GM13977 (cell line): ENCODE measurements around the gene ABHD17B.
"Not testable (repeated sequence)": the region's sequence is repeated elsewhere in the genome, so short reads cannot be mapped to it uniquely, and the experiment has no call there.

Experiments
- DNase-seq: peaks from one replicate; pipeline ENCODE4 v3.0.0; 2012; ENCODE audit warnings: low spot score
- CTCF ChIP-seq: IDR thresholded peaks from 2 replicates; pipeline ENCODE4 v1.5.1; 2012; ENCODE audit warnings: mild to moderate bottlenecking, control low read depth; ENCODE audit not compliant: insufficient read depth; ENCODE audit errors: extremely low read depth, missing control alignments
- in situ Hi-C: fragments of 300-500 bp; cut with MboI; formaldehyde crosslinking; loops from one replicate; pipeline ENCODE4 v1.12.0; 2022; ENCODE audit warnings: low sequenced_read_pairs, low pct_unique_long_range_greater_than_20kb, mixed read lengths, inconsistent platforms; ENCODE audit not compliant: unreplicated experiment

The ABHD17B gene

DNA sequence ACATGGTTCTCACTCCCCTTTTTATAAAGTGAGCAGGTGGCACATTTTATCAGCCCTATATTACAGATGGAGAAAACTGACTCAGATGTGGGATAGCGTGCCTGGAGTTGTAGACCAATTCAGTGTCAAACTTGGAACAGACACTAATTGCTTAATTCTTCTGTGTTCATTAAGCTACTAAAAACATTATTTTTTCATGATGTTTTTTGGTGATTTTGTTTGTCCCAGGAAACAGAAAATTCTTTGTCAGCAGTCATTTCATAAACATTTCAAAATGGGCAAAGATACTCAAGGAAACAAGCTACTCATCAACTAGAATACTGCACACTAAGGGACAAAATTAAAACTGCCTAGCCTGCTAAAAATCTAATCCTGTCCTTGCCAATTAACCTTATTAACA lies 2.2 kb downstream of the ABHD17B start:
- DNase-seq, result no peak
- no peak for TF ChIP-seq CTCF
- in situ Hi-C loops, result no loop called here

GRCh38 chr9:71904076-71904475 lies 6.9 kb downstream of the ABHD17B start:
- in situ Hi-C loops, result no loop called here
- DNase-seq, result no peak

GRCh38 chr9:71901695-71902597 lies 9.0 kb downstream of the ABHD17B start:
- no peak for DNase-seq
- in situ Hi-C loops, result no loop called here
- peak; percentile 26 for TF ChIP-seq CTCF

More at GRCh38 chr9:71904076-71904475, 6.9 kb downstream of the ABHD17B start:
- no peak for TF ChIP-seq CTCF

- DNase-seq, in situ Hi-C loops: not testable (repeated sequence)
Observed at GRCh38 chr9:71898756-71899155, 12.2 kb downstream of the ABHD17B start.

DNA sequence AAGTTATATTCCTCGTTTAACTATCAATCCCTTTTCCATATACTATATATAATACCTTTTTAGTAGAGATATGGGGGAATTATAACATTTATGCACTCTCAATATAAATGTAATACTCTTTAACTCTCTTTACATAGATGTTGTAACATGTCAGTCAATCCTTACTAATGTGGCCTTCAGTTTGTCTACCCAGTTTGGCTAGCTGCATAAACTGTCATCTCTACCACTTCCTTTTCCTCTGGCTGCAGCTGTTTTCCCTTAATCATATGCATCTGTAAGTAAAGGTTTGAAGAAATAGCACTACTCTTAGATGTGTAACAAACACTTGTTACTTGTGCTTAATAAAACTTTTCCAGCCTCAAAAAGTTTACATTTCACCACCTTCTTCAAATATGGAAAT lies 13.4 kb downstream of the ABHD17B start:
- no peak for TF ChIP-seq CTCF
- in situ Hi-C loops, result no loop called here
- no peak for DNase-seq

DNA sequence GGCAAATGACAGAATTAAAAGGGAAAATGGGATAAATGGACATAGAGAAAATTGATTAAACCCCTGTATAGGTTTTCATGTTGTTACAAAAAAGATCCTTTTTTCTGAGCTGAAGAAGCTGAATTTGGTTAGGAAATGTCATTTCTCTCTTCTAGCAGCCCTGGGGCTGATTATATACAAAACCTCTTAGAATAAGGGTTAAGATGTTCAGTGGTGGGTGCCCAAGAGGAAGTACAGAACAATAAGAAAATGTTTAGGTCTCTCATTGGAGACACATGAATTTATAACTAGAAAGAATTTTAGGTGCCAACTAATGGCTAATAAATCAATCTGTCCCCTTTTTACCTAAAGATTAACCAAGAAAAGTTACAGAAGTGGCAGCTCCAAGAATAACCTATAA lies 14.2 kb downstream of the ABHD17B start:
- TF ChIP-seq CTCF, result no peak
- in situ Hi-C loops, result no loop called here
- DNase-seq, result no peak

DNA sequence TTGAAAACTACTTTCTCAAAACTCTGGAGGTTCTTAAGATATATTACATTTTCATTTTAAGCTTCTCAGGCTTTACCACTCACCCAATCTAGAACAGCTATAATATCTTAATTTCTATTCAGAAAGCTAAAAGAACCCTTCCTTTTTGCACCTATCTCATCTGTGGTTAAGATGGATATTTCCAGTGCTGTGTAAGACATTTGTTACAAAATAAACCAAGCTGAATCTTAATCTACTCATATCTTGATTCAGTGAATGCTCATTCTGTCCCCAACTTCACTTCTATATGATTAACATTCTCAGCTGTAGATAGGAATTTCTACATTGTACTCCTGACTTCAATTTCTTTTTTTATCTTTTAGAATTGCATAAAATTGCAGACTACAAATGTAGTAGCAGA lies 15.0 kb downstream of the ABHD17B start:
- in situ Hi-C loops, result no loop called here
- no peak for TF ChIP-seq CTCF
- DNase-seq, result no peak
